ENCODE data around the gene RND3. TPM values are rescaled to one million over a fixed set of nuclear protein-coding genes. Genes with fewer than 3 reads are reported as not detected.

Gene RND3
- total and polyA plus RNA-seq, 9 donors = 2.5 to 23.0 (median 11.4) TPM

GRCh38 chr2:150441226-150441625, 46.2 kb downstream of the RND3 start:
- H3K4me1 ChIP-seq (ENCODE audit: insufficient read depth) = no peaks in the 10 kb centered on the region
- TF ChIP-seq POLR2A (IDR thresholded peaks at IDR 0.05) = no peak
- TF ChIP-seq, protein P1, sequence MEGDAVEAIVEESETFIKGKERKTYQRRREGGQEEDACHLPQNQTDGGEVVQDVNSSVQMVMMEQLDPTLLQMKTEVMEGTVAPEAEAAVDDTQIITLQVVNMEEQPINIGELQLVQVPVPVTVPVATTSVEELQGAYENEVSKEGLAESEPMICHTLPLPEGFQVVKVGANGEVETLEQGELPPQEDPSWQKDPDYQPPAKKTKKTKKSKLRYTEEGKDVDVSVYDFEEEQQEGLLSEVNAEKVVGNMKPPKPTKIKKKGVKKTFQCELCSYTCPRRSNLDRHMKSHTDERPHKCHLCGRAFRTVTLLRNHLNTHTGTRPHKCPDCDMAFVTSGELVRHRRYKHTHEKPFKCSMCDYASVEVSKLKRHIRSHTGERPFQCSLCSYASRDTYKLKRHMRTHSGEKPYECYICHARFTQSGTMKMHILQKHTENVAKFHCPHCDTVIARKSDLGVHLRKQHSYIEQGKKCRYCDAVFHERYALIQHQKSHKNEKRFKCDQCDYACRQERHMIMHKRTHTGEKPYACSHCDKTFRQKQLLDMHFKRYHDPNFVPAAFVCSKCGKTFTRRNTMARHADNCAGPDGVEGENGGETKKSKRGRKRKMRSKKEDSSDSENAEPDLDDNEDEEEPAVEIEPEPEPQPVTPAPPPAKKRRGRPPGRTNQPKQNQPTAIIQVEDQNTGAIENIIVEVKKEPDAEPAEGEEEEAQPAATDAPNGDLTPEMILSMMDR (IDR thresholded peaks at IDR 0.05) = no peak
- TF ChIP-seq EP300 (IDR thresholded peaks at IDR 0.05) = no peak
- H3K27ac ChIP-seq = no peak overlapping the region
- no peaks in the 10 kb centered on the region for H3K27me3 ChIP-seq
- H3K9me3 ChIP-seq = no peaks in the 10 kb centered on the region
- WGBS, 3 donors = 63 to 78% (median 72%) methylated on average over 2 of the region's 2 CpGs
- no peak for DNase-seq
- no peak overlapping the region for H3K4me3 ChIP-seq
- intact Hi-C loops (cut with DNase I) = no loop called here
- no peaks in the 10 kb centered on the region for H3K36me3 ChIP-seq

GRCh38 chr2:150438654-150439053, 48.8 kb downstream of the RND3 start:
- H3K27me3 ChIP-seq = no peaks in the 10 kb centered on the region
- 93 to 95% (median 94%) methylated on average over 2 of the region's 2 CpGs for WGBS, 3 donors

DNA sequence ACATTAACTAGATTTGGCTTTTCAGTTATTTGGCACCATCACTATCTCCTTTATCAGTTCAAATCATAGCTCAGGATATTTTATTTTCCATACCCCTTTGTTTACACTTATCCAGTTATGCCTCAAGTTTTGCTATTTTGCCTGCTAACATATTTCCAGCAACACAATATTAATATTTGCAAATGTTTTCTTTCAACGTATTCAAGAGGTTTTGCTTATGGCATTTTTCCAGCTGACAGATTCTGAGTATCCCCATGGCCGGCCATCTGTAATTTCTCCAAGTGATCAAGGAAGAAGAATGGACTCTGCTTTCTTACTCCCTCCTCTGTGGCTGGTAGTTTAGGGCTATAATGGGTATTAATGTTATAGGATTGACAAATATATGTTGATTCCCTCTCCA, 49.4 kb downstream of the RND3 start:
- H3K36me3 ChIP-seq = no peaks in the 10 kb centered on the region
- no peak for DNase-seq
- no peak overlapping the region for H3K27ac ChIP-seq
- H3K27me3 ChIP-seq = no peaks in the 10 kb centered on the region
- H3K4me3 ChIP-seq = no peak overlapping the region
- H3K9me3 ChIP-seq = no peaks in the 10 kb centered on the region
- WGBS, 3 donors = 57 to 61% (median 60%) methylated on average over 2 of the region's 2 CpGs
- H3K4me1 ChIP-seq (ENCODE audit: insufficient read depth) = no peaks in the 10 kb centered on the region
- intact Hi-C loops (cut with DNase I) = no loop called here
- TF ChIP-seq EP300 (IDR thresholded peaks at IDR 0.05) = no peak
- no peak for TF ChIP-seq POLR2A (IDR thresholded peaks at IDR 0.05)
- TF ChIP-seq, protein P1 (IDR thresholded peaks at IDR 0.05) = no peak

More at GRCh38 chr2:150438654-150439053, 48.8 kb downstream of the RND3 start:
- H3K27ac ChIP-seq = no peak overlapping the region
- DNase-seq = no peak
- H3K4me1 ChIP-seq (ENCODE audit: insufficient read depth) = no peaks in the 10 kb centered on the region
- H3K4me3 ChIP-seq = no peak overlapping the region
- TF ChIP-seq, protein P1 (IDR thresholded peaks at IDR 0.05) = no peak
- TF ChIP-seq POLR2A (IDR thresholded peaks at IDR 0.05) (no peak), EP300 (IDR thresholded peaks at IDR 0.05) (no peak)
- no peaks in the 10 kb centered on the region for H3K9me3 ChIP-seq
- no peaks in the 10 kb centered on the region for H3K36me3 ChIP-seq
- intact Hi-C loops (cut with DNase I) = no loop called here

DNA sequence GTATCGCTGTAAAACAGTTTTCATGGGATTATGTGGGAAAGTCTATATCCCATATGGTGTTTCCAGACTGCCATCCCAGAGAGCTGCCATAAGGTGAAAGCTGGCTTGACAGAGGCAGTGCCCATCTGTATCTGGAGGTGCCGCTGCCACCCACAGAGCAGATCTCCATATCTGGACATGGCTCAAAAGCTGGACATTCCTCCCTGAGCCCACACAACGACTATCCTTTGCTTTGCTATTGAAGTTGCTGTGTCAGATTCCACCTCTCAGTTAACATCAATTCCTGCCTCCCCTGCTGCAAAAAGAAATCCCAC, 55.2 kb downstream of the RND3 start:
- no peaks in the 10 kb centered on the region for H3K36me3 ChIP-seq
- no peaks in the 10 kb centered on the region for H3K9me3 ChIP-seq
- no peaks in the 10 kb centered on the region for H3K4me1 ChIP-seq (ENCODE audit: insufficient read depth)
- TF ChIP-seq EP300 (IDR thresholded peaks at IDR 0.05) = no peak
- TF ChIP-seq POLR2A (IDR thresholded peaks at IDR 0.05) = no peak
- TF ChIP-seq, protein P1 (IDR thresholded peaks at IDR 0.05) = no peak
- no peak overlapping the region for H3K27ac ChIP-seq
- H3K4me3 ChIP-seq = no peak overlapping the region
- WGBS, 3 donors = 72 to 80% (median 73%) methylated on average over 3 of the region's 3 CpGs
- DNase-seq = no peak
- intact Hi-C loops (cut with DNase I) = no loop called here
- no peaks in the 10 kb centered on the region for H3K27me3 ChIP-seq

All from ovary (tissue), 9 donors.